Erythroblast (primary cell): ENCODE measurements around the gene TLR3.

Source experiments
- GATA1 ChIP-seq: IDR thresholded peaks from 2 replicates; pipeline ENCODE4 v1.6.1; 2011; ENCODE audit warnings: low read depth, mild to moderate bottlenecking, control low read depth, low read length, moderate library complexity
- POLR2A ChIP-seq: IDR thresholded peaks from 2 replicates; pipeline ENCODE4 v1.6.1; 2011; ENCODE audit warnings: mild to moderate bottlenecking, low read length

DNA sequence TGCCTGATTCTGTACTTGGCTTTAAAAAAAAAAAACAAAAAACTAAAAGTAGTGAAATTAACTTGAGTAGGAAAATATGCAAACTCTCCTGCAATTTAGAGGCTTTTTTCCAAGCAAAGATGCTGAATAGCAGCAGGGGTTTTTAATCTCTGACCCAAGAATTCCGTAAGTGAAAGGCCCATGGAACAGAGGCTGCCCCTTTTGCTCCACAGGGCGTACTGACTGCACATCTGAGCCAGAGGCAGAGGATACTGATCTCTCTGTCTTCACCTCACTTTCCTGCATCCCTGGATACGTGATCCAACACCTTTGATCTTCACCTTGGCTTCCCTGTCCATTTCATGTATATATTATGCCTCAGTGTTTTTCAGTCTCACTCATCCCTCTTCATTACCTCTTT, 39.4 kb downstream of the TLR3 start:
- TF ChIP-seq GATA1 (no peak), POLR2A (no peak)
